GM19468 (cell line): ENCODE data around the gene STK32C.
"Not testable (repeated sequence)": the region's sequence is repeated elsewhere in the genome, so short reads cannot be mapped to it uniquely, and the experiment has no call there.

ENCODE experiments used
- ATAC-seq: cut with Tn5 transposase; IDR thresholded peaks from one replicate; pipeline ENCODE4 v1.9.1; 2021; ENCODE audit warnings: mild to moderate bottlenecking, moderate library complexity, moderate number of reproducible peaks; ENCODE audit not compliant: unreplicated experiment; ENCODE audit errors: extremely low read depth

STK32C gene

GRCh38 chr10:132320654-132321469, 13.1 kb upstream of the STK32C start:
- no peak for ATAC-seq

DNA sequence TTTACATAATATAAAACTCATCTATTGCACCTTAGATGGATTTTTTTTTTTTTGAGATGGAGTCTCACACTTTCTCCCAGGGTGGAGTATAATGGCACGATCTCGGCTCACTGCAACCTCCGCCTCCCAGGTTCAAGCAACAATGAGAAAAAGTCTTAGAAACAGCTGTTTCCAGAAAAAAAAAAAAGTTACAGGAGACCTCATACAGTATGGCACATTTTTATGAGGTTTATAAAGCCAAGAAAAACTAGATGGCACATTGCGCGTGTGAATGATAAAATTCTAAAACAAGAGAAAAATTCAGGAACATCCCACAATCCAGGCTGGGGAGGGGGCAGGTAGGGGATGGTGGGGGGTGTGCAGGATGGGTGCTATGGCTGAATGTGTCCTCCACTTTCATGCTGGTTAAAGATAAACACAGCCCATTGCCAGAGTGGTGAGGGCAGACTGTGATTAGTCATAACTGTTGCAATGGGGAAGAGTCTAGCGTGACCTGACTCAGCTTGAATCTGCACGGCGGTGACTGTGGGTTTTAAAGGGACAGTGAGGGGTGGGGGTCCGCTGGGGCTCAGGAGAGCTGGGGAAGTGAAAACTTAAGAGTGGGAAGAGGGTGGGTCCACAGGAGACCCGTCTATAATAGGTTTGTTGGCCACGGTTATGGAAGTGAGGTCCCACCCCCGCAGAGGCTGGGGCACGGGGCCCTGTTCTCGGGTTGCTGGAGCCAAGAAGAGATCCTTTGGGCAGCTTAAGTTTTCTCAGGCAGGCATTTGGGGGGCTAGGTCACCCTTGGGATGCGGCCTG, 12.3 kb upstream of the STK32C start:
- ATAC-seq = peak; percentile 88

DNA sequence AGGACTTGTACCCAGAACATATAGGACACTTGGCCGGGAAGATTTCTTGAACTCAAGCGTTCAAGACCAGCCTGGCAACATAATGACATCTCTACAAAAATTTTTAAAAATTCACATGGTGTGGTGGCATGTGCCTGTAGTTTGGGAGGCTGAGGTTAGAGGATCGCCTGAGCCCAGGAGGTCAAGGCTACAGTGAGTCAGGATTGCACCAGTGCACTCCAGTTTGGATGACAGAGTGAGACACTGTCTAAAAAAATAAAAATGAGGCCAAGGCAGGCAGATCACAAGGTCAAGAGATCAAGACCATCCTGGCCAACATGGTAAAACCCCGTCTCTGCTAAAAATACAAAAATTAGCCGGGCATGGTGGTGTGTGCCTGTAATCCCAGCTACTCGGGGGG, 9.7 kb upstream of the STK32C start:
- ATAC-seq = not testable (repeated sequence)

- ATAC-seq = no peak
Observed at GRCh38 chr10:132316133-132316532, 8.4 kb upstream of the STK32C start.

DNA sequence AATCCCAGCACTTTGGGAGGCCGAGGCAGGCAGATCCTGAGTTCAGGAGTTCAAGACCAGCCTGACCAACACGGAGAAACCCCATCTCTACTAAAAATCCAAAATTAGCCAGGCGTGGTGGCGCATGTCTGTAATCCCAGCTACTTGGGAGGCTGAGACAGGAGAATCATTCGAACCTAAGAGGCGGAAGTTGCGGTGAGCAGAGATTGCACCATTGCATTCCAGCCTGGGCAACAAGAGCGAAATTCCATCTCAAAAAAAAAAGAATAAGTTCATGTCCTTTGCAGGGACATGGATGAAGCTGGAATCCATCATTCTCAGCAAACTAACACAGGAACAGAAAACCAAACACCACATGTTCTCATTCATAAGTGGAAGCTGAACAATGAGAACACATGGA, 7.1 kb upstream of the STK32C start:
- ATAC-seq = not testable (repeated sequence)

DNA sequence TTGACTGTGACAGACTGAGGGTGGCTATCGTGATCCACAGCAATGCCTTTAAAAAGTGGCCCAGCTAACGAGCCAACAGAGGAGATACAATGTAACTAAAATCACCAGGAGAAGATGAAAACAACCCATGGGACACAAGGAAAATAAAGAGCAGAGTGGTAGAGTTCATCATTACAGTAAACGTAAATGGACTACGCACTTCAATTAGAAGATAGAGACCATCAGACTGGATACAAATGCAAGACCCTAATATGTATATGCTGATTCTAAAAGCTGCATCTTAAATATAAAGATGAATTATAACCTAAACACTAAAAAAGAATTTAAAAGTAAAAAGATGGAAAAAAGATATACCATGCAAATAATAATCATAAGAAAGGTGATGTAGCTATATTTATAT, 6.6 kb upstream of the STK32C start:
- no peak for ATAC-seq

DNA sequence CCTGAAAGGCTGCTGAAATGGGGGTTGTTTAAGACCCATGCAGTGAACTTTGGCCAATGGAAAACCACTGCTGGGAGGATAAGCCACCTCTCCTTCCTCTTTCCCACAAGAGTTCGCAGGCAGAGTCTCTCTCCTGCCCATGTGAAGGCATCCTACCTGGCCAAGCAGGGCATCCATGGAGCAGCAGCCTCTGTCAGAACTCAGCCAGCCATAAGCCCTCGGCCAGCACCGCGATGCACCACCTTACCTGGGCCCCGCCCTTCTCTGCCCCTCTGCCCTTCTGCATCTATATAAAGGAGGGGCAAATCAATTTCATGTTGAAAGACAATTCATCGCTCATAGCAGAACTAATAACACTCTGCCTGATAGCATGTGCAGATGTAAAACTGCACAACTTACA, 6.1 kb upstream of the STK32C start:
- no peak for ATAC-seq

DNA sequence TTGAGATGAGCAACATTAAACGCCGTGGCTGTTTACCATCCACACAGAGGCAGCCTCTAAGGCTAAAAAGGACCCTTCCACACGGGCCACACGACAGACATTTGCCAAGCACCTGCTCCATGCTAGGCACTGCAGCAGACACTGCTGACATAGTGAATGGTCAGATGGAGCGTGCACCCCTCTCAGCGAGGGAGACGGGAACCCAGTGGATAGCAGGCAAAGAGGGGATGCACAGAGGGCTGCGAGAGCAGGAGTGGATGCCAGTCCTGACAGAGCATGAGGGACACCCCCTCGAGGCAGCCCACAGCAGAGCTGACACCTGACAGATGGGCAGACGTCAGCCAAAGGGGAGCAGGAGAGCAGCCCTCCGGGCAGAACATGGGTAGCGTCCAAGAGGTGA, 5.6 kb upstream of the STK32C start:
- ATAC-seq = no peak

- no peak for ATAC-seq
Observed at GRCh38 chr10:132311338-132311939, 3.7 kb upstream of the STK32C start.

- no peak for ATAC-seq
Observed at GRCh38 chr10:132310701-132311337, 3.1 kb upstream of the STK32C start.

- no peak for ATAC-seq
Observed at GRCh38 chr10:132309879-132310591, 2.3 kb upstream of the STK32C start.

DNA sequence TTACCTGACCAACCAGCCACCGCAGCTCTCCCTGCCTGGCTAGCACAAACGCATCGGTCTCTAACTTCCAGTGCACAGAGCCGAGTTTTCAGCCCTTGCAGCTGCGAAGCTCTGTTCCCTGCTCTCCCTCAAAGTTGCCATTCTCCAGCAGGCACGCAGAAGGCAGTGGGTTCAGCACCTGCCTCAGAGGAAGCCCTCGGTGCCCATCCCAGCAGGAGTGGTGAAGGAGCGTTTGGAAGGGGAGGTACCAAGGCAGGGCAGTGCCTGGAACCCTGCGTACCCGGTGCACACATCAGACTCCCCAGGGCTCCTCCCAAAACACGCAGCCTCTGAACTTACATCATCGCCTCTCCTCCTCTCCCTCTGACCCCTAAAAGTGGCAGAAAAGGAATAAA, 1.7 kb upstream of the STK32C start:
- ATAC-seq = no peak

- no peak for ATAC-seq
Observed at GRCh38 chr10:132308587-132309470, 1.1 kb upstream of the STK32C start.

- ATAC-seq = no peak
Observed at GRCh38 chr10:132306864-132307751, 642 bp downstream of the STK32C start.

GRCh38 chr10:132306343-132306685, 1.4 kb downstream of the STK32C start:
- no peak for ATAC-seq

DNA sequence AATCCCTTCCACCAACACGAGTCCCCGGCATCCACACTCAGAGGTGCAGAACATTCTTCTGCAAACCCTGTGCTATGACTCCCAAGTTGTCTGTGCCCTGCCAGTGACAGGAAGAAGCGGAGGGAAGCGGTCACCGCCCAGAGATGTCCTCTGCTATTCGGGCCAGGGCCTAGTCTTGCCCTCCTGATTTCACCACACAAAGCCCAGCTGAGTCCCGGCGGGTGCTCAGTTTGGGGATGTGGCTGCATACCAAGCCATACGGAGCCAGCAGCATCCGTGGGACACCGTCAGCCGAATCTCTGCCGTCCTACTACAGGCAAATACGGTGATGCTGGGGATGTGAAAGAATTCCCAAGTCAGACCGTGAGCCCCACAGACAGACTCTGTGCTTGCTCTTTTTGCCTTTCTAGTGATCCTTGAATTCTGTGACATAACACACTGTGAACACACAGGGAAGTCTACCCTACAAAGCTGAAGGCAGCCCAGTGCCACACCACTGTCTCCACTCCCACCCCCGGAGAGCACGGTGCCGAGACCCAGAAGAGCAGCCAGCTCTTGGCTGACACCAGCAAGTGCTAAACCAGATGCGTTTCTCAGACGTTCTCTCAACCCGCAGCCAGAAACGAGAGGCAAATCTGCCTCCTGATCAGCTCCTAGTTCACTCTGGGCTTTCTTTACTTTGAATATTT, 2.0 kb downstream of the STK32C start:
- ATAC-seq = no peak

- ATAC-seq = no peak
Observed at GRCh38 chr10:132304756-132305509, 2.8 kb downstream of the STK32C start.
